C4-2B (cell line): ENCODE data around the gene RCSD1.

Experiments
- CTCF ChIP-seq: fragments of 450-650 bp; conservative IDR thresholded peaks from 2 replicates; pipeline ENCODE4 v1.5.1; 2017; ENCODE audit warnings: mild to moderate bottlenecking
- ZFX ChIP-seq: fragments of 450-650 bp; IDR thresholded peaks from 2 replicates; pipeline ENCODE4 v1.6.1; 2017

GRCh38 chr1:167751676-167752075 lies 121.6 kb downstream of the RCSD1 start:
- TF ChIP-seq CTCF, result no peak
- no peak for TF ChIP-seq ZFX
